HG03097 (cell line): ENCODE measurements around the gene LRRC73.
A peak's percentile ranks its signal among the peaks of the same experiment; 100 is the strongest.
"Not testable (repeated sequence)": the region's sequence is repeated elsewhere in the genome, so short reads cannot be mapped to it uniquely, and the experiment has no call there.

Source experiments
- ATAC-seq: cut with Tn5 transposase; IDR thresholded peaks from one replicate; pipeline ENCODE4 v1.9.1; 2021; ENCODE audit not compliant: unreplicated experiment, low FRiP score

LRRC73 gene

GRCh38 chr6:43511824-43512415 lies 1.8 kb upstream of the LRRC73 start:
- no peak for ATAC-seq

GRCh38 chr6:43510827-43511163 lies 649 bp upstream of the LRRC73 start:
- no peak for ATAC-seq

- no peak for ATAC-seq
Measured at GRCh38 chr6:43509142-43509983, 783 bp downstream of the LRRC73 start.

- ATAC-seq = no peak
Measured at GRCh38 chr6:43508481-43509141, 1.5 kb downstream of the LRRC73 start.

- peak; percentile 49 for ATAC-seq
Measured at GRCh38 chr6:43506667-43507471, 3.3 kb downstream of the LRRC73 start.

GRCh38 chr6:43506171-43506570 lies 4.0 kb downstream of the LRRC73 start:
- ATAC-seq = no peak

GRCh38 chr6:43505718-43506117 lies 4.4 kb downstream of the LRRC73 start:
- ATAC-seq = no peak

- no peak for ATAC-seq
Measured at GRCh38 chr6:43504756-43505593, 5.2 kb downstream of the LRRC73 start.

- ATAC-seq = no peak
Measured at GRCh38 chr6:43503443-43503842, 6.7 kb downstream of the LRRC73 start.

GRCh38 chr6:43502666-43503065 lies 7.5 kb downstream of the LRRC73 start:
- no peak for ATAC-seq

- ATAC-seq = no peak
Measured at GRCh38 chr6:43500921-43501320, 9.2 kb downstream of the LRRC73 start.

GRCh38 chr6:43499028-43499815 lies 10.9 kb downstream of the LRRC73 start:
- ATAC-seq = no peak

GRCh38 chr6:43498291-43498690 lies 11.9 kb downstream of the LRRC73 start:
- not testable (repeated sequence) for ATAC-seq

GRCh38 chr6:43497689-43498088 lies 12.5 kb downstream of the LRRC73 start:
- no peak for ATAC-seq

- no peak for ATAC-seq
Measured at GRCh38 chr6:43497129-43497396, 13.1 kb downstream of the LRRC73 start.

- ATAC-seq = no peak
Measured at GRCh38 chr6:43496370-43497128, 13.6 kb downstream of the LRRC73 start.

- ATAC-seq = no peak
Measured at GRCh38 chr6:43495409-43495941, 14.7 kb downstream of the LRRC73 start.

GRCh38 chr6:43494766-43495165 lies 15.4 kb downstream of the LRRC73 start:
- ATAC-seq = no peak

- no peak for ATAC-seq
Measured at GRCh38 chr6:43494321-43494720, 15.8 kb downstream of the LRRC73 start.
